Fibroblast of mammary gland (primary cell): Measurements from ENCODE around the gene SNX1.

Experiments
- DNase-seq: peaks from one replicate; pipeline ENCODE4 v3.0.0-alpha.2; 2010; ENCODE audit warnings: low read depth
- H3K4me3 ChIP-seq: 2 replicates; pipeline ENCODE4 v1.5.1; 2011; ENCODE audit warnings: low read depth, mild to moderate bottlenecking, low read length, moderate library complexity; ENCODE audit not compliant: control insufficient read depth
- TF ChIP-seq, protein P1 (sequence below): conservative IDR thresholded peaks from 2 replicates; pipeline ENCODE4 v1.5.1; 2011; ENCODE audit warnings: low read depth, low read length, inconsistent platforms; ENCODE audit not compliant: control insufficient read depth, insufficient read depth

SNX1 gene

DNA sequence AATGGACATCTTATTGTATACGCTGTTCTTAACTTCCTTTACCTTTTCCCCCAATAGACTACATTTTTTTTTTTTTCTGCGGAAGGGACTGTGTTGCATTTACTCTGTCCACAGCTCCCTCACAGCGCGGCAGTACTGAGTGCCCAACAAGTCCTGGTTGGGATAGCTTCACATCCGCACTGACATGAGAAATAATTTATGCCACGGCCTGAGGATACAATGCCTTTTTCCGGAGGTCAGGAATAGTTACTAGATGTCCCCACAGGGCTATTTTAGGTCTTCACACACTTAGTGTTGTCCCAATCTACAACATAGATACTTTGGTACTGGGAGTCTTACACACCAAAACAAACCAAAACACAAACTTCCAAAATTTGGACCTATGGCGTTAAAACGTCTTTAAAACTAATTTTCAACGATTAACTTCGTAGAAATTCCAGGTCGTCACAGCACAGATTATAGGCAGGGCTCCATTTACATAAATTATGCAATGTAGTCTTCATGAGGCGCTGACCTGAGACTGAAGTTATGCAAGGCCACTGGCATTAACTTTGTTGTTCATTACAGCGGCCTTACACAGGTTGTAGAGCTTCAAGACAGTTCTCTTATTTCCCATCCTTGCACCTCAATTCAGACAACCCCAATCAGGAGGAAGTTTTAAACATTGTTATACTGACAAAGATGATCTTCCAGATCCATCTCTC lies 68.0 kb downstream of the SNX1 start:
- TF ChIP-seq, protein P1, sequence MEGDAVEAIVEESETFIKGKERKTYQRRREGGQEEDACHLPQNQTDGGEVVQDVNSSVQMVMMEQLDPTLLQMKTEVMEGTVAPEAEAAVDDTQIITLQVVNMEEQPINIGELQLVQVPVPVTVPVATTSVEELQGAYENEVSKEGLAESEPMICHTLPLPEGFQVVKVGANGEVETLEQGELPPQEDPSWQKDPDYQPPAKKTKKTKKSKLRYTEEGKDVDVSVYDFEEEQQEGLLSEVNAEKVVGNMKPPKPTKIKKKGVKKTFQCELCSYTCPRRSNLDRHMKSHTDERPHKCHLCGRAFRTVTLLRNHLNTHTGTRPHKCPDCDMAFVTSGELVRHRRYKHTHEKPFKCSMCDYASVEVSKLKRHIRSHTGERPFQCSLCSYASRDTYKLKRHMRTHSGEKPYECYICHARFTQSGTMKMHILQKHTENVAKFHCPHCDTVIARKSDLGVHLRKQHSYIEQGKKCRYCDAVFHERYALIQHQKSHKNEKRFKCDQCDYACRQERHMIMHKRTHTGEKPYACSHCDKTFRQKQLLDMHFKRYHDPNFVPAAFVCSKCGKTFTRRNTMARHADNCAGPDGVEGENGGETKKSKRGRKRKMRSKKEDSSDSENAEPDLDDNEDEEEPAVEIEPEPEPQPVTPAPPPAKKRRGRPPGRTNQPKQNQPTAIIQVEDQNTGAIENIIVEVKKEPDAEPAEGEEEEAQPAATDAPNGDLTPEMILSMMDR: no peak
- H3K4me3 ChIP-seq: peak overlapping the region; percentile 51
- DNase-seq: no peak

DNA sequence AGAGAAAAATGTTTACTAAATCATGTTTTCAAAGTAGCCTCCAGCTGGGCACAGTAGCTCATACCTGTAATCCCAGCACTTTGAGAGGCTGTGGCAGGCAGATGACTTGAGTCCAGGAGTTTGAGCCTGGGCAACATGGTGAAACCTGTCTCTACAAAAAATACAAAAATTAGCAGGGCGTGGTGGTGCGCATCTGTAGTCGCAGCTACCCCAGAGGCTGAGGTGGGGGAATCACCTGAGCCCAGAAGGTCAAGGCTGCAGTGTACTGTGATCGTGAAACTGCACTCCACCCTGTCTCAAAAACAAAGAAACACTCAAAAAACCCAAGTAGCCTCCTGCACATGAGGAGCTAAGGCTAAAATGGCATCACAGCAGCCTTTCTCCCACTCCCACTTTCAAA lies 68.7 kb downstream of the SNX1 start:
- no peak overlapping the region for H3K4me3 ChIP-seq
- DNase-seq: no peak
- TF ChIP-seq, protein P1: no peak

DNA sequence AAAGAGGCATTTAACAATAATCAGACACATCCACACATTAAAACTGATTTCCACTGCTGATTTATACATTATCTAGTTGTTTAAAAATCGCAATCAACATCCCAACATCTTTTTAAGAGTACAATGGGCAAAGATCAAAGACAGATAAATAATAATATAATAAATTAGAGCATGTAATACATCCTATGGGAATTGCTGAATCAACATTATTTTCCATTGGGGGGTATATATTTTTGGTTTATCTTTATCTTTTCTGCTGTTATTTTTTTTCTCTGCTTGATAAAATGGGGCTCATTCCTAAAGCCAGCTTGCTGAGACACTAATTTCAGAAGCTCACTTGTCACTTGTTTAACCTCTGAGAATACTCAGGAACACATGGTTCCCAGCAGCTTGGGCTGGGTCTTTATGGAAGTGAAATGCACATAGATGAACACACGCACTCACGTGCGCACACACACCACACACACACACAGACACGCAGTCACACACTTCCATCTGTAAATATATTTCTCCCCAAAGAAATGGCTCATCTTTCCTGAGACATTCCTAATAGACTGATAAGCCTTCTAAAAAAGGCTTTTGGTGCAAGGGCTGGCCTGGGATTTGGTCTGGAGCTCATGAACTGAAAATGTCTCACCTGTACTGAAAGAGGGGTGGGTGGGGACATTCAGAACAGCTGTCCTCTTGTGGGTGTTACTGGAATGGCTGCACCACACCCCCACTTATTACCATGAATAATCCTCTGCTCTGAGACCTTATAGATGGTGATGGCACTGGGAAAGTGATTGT lies 70.5 kb downstream of the SNX1 start:
- H3K4me3 ChIP-seq: no peak overlapping the region
- no peak for DNase-seq
- TF ChIP-seq, protein P1: no peak

DNA sequence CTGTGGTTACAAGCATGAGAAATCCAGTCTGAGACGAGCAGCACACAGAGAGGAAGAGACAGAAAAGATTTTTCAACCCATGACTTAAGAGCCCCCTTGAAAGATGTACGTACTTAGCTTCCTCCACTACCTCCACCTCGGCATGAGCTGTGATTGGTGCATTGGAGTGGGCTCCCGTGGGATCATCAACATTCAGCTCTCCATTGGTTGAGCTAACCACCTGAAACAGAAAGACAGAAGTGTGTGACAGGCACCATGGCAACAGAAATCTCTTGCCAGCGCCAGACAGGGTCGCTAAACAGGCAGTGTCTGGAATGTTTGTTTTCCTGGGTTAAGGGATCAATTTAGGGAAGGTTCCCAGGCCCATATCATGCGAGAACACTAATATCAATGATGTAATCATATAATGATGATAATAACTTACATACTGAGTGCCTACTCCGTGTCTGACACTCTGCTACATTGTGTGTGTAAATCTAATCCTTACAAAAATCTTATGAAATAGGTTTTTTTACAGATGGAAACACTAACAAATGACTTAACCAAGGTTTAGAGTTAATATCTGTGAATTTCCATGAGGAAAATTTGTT lies 84.5 kb downstream of the SNX1 start:
- no peak overlapping the region for H3K4me3 ChIP-seq
- no peak for DNase-seq
- TF ChIP-seq, protein P1: no peak

DNA sequence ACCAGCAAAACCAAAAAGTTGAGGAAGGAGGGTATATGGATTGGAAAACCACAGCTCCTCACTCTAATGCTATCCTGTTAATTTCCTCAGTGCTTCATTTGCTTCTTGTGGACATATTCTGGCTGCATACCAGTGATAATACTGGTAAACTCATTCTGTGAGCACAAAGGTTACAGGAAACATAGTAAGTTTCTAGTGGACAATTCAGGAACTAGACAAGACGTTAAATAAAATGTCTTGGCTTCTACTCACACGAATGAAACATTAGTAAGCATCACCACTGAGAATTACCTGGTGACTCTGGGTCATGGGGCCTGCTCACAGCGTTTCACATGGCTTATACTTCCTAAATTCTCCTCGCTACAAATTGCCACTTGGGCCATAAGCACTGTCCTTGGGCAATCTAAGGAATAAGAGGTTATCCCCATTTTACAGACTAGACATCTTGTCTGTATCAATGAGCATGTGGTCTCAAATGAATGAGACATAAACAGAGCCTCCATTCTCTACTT lies 87.1 kb downstream of the SNX1 start:
- TF ChIP-seq, protein P1: no peak
- no peak overlapping the region for H3K4me3 ChIP-seq
- DNase-seq: no peak

DNA sequence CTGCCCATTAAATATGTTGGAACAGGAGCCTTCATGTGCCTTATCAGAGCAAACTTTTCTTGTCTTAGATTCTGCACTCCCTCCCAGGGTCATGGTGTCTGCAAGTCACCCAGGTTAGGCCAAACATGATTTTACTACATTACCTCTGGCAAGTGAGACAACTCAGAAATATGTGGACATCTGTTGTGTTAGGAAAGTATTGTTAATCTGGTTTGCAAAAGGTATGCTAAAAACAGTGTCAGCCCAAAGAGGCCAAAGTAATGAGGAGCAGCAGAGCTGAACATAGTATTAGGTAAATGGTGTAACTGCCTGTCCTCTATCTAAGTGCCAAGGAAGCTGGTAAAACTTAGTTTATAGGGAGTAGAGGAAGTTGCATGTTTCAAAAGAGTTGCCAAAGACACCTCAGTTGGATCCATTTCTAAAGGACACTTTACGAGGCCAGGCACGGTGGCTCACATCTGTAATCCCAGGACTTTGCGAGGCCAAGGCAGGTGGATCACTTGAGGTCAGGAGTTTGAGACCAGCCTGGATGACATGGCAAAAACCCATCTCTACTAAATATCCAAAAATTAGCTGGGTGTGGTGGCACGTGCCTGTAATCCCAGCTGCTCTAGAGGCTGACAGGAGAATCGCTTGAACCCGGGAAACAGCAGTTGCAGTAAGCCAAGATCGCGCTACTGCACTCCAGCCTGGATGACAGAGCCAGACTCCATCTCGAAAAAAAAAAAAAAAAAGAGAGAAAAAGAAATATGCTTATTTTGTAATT lies 89.5 kb downstream of the SNX1 start:
- TF ChIP-seq, protein P1: no peak
- no peak overlapping the region for H3K4me3 ChIP-seq
- no peak for DNase-seq
